ENCODE data around the gene GPSM1. TPM values are rescaled to one million over a fixed set of nuclear protein-coding genes. Genes with fewer than 3 reads are reported as not detected.

GPSM1 gene
- polyA plus RNA-seq, 4 donors = 1.1 to 40.9 (median 2.9) TPM

GRCh38 chr9:136396219-136396515, 68.8 kb downstream of the GPSM1 start:
- no peak overlapping the region for H3K4me3 ChIP-seq (ENCODE audit: low read depth in 1 of 3, low read length in 3 of 3)
- DNase-seq (no peak), FAIRE-seq (no peak)
- peaks cover 2 to 75% (median 9%) of the 10 kb centered on the region in 3 donors for H3K36me3 ChIP-seq (ENCODE audit: control insufficient read depth in 3 of 3, insufficient read depth in 2 of 3, low read depth in 1 of 3, low read length in 3 of 3)
- H3K4me1 ChIP-seq (ENCODE audit: control insufficient read depth in 3 of 3, insufficient read depth in 2 of 3, low read depth in 1 of 3, low read length in 2 of 3) = peaks cover 0 to 6% (median 5%) of the 10 kb centered on the region in 3 donors
- no peaks in the 10 kb centered on the region for H3K27me3 ChIP-seq (ENCODE audit: control insufficient read depth in 3 of 3, insufficient read depth in 3 of 3, low read length in 3 of 3)
- 7 to 57% (median 38%) methylated on average over 4 of the region's 4 CpGs for WGBS, 3 donors
- peak overlapping the region in 1 of 3 donors; percentile 17 for H3K27ac ChIP-seq (ENCODE audit: low read depth in 1 of 3, low read length in 2 of 3)
- H3K9me3 ChIP-seq (ENCODE audit: control insufficient read depth in 2 of 2, insufficient read depth in 1 of 2, low read depth in 1 of 2, low read length in 1 of 2) = no peaks in the 10 kb centered on the region

- Histone ChIP-seq H3K4me1 (ENCODE audit: control insufficient read depth in 3 of 3, insufficient read depth in 2 of 3, low read depth in 1 of 3, low read length in 2 of 3) (peaks cover 0 to 6% (median 5%) of the 10 kb centered on the region in 3 donors), H3K9me3 (ENCODE audit: control insufficient read depth in 2 of 2, insufficient read depth in 1 of 2, low read depth in 1 of 2, low read length in 1 of 2) (no peaks in the 10 kb centered on the region), H3K27ac (ENCODE audit: low read depth in 1 of 3, low read length in 2 of 3) (no peak overlapping the region), H3K36me3 (ENCODE audit: control insufficient read depth in 3 of 3, insufficient read depth in 2 of 3, low read depth in 1 of 3, low read length in 3 of 3) (peaks cover 2 to 77% (median 3%) of the 10 kb centered on the region in 3 donors), H3K27me3 (ENCODE audit: control insufficient read depth in 3 of 3, insufficient read depth in 3 of 3, low read length in 3 of 3) (no peaks in the 10 kb centered on the region), H3K4me3 (ENCODE audit: low read depth in 1 of 3, low read length in 3 of 3) (no peak overlapping the region)
- WGBS, 3 donors = 62 to 80% (median 77%) methylated on average over 2 to 6 of the region's 6 CpGs
- FAIRE-seq (no peak), DNase-seq (no peak)
These were observed 70.3 kb downstream of the GPSM1 start for GRCh38 chr9:136397643-136398042.

- DNase-seq (no peak), FAIRE-seq (no peak)
- no peaks in the 10 kb centered on the region for H3K27me3 ChIP-seq (ENCODE audit: control insufficient read depth in 3 of 3, insufficient read depth in 3 of 3, low read length in 3 of 3)
- peaks cover 2 to 72% (median 3%) of the 10 kb centered on the region in 3 donors for H3K36me3 ChIP-seq (ENCODE audit: control insufficient read depth in 3 of 3, insufficient read depth in 2 of 3, low read depth in 1 of 3, low read length in 3 of 3)
- H3K4me1 ChIP-seq (ENCODE audit: control insufficient read depth in 3 of 3, insufficient read depth in 2 of 3, low read depth in 1 of 3, low read length in 2 of 3) = peaks cover 0 to 6% (median 5%) of the 10 kb centered on the region in 3 donors
- H3K9me3 ChIP-seq (ENCODE audit: control insufficient read depth in 2 of 2, insufficient read depth in 1 of 2, low read depth in 1 of 2, low read length in 1 of 2) = no peaks in the 10 kb centered on the region
- no peak overlapping the region for H3K27ac ChIP-seq (ENCODE audit: low read depth in 1 of 3, low read length in 2 of 3)
- WGBS, 3 donors = 94 to 96% (median 96%) methylated on average over 12 of the region's 12 CpGs
- no peak overlapping the region for H3K4me3 ChIP-seq (ENCODE audit: low read depth in 1 of 3, low read length in 3 of 3)
These were observed 70.9 kb downstream of the GPSM1 start for GRCh38 chr9:136398286-136398685.

- DNase-seq = peak; percentile 46 to 76
- peak overlapping the region; percentile 60 to 80 (median 76) for H3K4me3 ChIP-seq (ENCODE audit: low read depth in 1 of 3, low read length in 3 of 3)
- H3K36me3 ChIP-seq (ENCODE audit: control insufficient read depth in 3 of 3, insufficient read depth in 2 of 3, low read depth in 1 of 3, low read length in 3 of 3) = peaks cover 2 to 72% (median 7%) of the 10 kb centered on the region in 3 donors
- FAIRE-seq = no peak
- 1% methylated on average over 56 to 67 of the region's 67 CpGs for WGBS, 3 donors
- H3K4me1 ChIP-seq (ENCODE audit: control insufficient read depth in 3 of 3, insufficient read depth in 2 of 3, low read depth in 1 of 3, low read length in 2 of 3) = peaks cover 0 to 6% (median 5%) of the 10 kb centered on the region in 3 donors
- no peaks in the 10 kb centered on the region for H3K9me3 ChIP-seq (ENCODE audit: control insufficient read depth in 2 of 2, insufficient read depth in 1 of 2, low read depth in 1 of 2, low read length in 1 of 2)
- peak overlapping the region in 1 of 3 donors; percentile 70 for H3K27ac ChIP-seq (ENCODE audit: low read depth in 1 of 3, low read length in 2 of 3)
- H3K27me3 ChIP-seq (ENCODE audit: control insufficient read depth in 3 of 3, insufficient read depth in 3 of 3, low read length in 3 of 3) = no peaks in the 10 kb centered on the region
These were observed 72.1 kb downstream of the GPSM1 start for GRCh38 chr9:136399176-136400037.

- Histone ChIP-seq H3K27ac (ENCODE audit: low read depth in 1 of 3, low read length in 2 of 3) (peak within 1 kb of the TSS in 2 of 3 donors; percentile 0 to 70), H3K4me3 (ENCODE audit: low read depth in 1 of 3, low read length in 3 of 3) (peak within 1 kb of the TSS; percentile 60 to 80 (median 76)), H3K9me3 (ENCODE audit: control insufficient read depth in 2 of 2, insufficient read depth in 1 of 2, low read depth in 1 of 2, low read length in 1 of 2) (no peaks in the 10 kb centered on the region), H3K4me1 (ENCODE audit: control insufficient read depth in 3 of 3, insufficient read depth in 2 of 3, low read depth in 1 of 3, low read length in 2 of 3) (peaks cover 0 to 6% (median 5%) of the 10 kb centered on the region in 3 donors), H3K27me3 (ENCODE audit: control insufficient read depth in 3 of 3, insufficient read depth in 3 of 3, low read length in 3 of 3) (no peaks in the 10 kb centered on the region), H3K36me3 (ENCODE audit: control insufficient read depth in 3 of 3, insufficient read depth in 2 of 3, low read depth in 1 of 3, low read length in 3 of 3) (peaks cover 7 to 71% (median 8%) of the 10 kb centered on the region in 3 donors)
- WGBS, 3 donors = 6 to 8% (median 6%) methylated on average over 50 to 71 of the region's 71 CpGs
- DNase-seq = peak; percentile 85 to 96
- no peak for FAIRE-seq
These were observed 72.9 kb downstream of the GPSM1 start, which contains the start of gene SNAPC4 for GRCh38 chr9:136400038-136400834. Gene SNAPC4 (minus strand): TSS chr9:136400170. CDS start chr9:136398428, 1,742 bp downstream.

GRCh38 chr9:136401173-136401922, 74.0 kb downstream of the GPSM1 start:
- WGBS, 3 donors = 91 to 94% (median 93%) methylated on average over 18 of the region's 18 CpGs
- no peak for DNase-seq
- peaks cover 4 to 71% (median 10%) of the 10 kb centered on the region in 3 donors for H3K36me3 ChIP-seq (ENCODE audit: control insufficient read depth in 3 of 3, insufficient read depth in 2 of 3, low read depth in 1 of 3, low read length in 3 of 3)
- no peak overlapping the region for H3K27ac ChIP-seq (ENCODE audit: low read depth in 1 of 3, low read length in 2 of 3)
- no peak for FAIRE-seq
- H3K4me3 ChIP-seq (ENCODE audit: low read depth in 1 of 3, low read length in 3 of 3) = no peak overlapping the region
- peaks cover 0 to 6% (median 5%) of the 10 kb centered on the region in 3 donors for H3K4me1 ChIP-seq (ENCODE audit: control insufficient read depth in 3 of 3, insufficient read depth in 2 of 3, low read depth in 1 of 3, low read length in 2 of 3)
- H3K9me3 ChIP-seq (ENCODE audit: control insufficient read depth in 2 of 2, insufficient read depth in 1 of 2, low read depth in 1 of 2, low read length in 1 of 2) = no peaks in the 10 kb centered on the region
- no peaks in the 10 kb centered on the region for H3K27me3 ChIP-seq (ENCODE audit: control insufficient read depth in 3 of 3, insufficient read depth in 3 of 3, low read length in 3 of 3)

- Histone ChIP-seq H3K4me3 (ENCODE audit: low read depth in 1 of 3, low read length in 3 of 3) (no peak overlapping the region), H3K36me3 (ENCODE audit: control insufficient read depth in 3 of 3, insufficient read depth in 2 of 3, low read depth in 1 of 3, low read length in 3 of 3) (peaks cover 6 to 70% (median 10%) of the 10 kb centered on the region in 3 donors), H3K9me3 (ENCODE audit: control insufficient read depth in 2 of 2, insufficient read depth in 1 of 2, low read depth in 1 of 2, low read length in 1 of 2) (no peaks in the 10 kb centered on the region), H3K27me3 (ENCODE audit: control insufficient read depth in 3 of 3, insufficient read depth in 3 of 3, low read length in 3 of 3) (no peaks in the 10 kb centered on the region), H3K4me1 (ENCODE audit: control insufficient read depth in 3 of 3, insufficient read depth in 2 of 3, low read depth in 1 of 3, low read length in 2 of 3) (peaks cover 0 to 6% (median 5%) of the 10 kb centered on the region in 3 donors), H3K27ac (ENCODE audit: low read depth in 1 of 3, low read length in 2 of 3) (no peak overlapping the region)
- 84 to 90% (median 86%) methylated on average over 13 of the region's 13 CpGs for whole genome bisulfite sequencing, 3 donors
- FAIRE-seq (no peak), DNase-seq (no peak)
These were observed 74.7 kb downstream of the GPSM1 start for GRCh38 chr9:136402067-136402466.

- FAIRE-seq = no peak
- H3K36me3 ChIP-seq (ENCODE audit: control insufficient read depth in 3 of 3, insufficient read depth in 2 of 3, low read depth in 1 of 3, low read length in 3 of 3) = peaks cover 8 to 70% (median 9%) of the 10 kb centered on the region in 3 donors
- DNase-seq = peak in 1 of 2 donors; percentile 33
These were observed 76.2 kb downstream of the GPSM1 start for GRCh38 chr9:136403538-136403914.

More at GRCh38 chr9:136403538-136403914, 76.2 kb downstream of the GPSM1 start:
- H3K27me3 ChIP-seq (ENCODE audit: control insufficient read depth in 3 of 3, insufficient read depth in 3 of 3, low read length in 3 of 3) = no peaks in the 10 kb centered on the region
- H3K4me1 ChIP-seq (ENCODE audit: control insufficient read depth in 3 of 3, insufficient read depth in 2 of 3, low read depth in 1 of 3, low read length in 2 of 3) = peaks cover 0 to 6% (median 5%) of the 10 kb centered on the region in 3 donors
- no peaks in the 10 kb centered on the region for H3K9me3 ChIP-seq (ENCODE audit: control insufficient read depth in 2 of 2, insufficient read depth in 1 of 2, low read depth in 1 of 2, low read length in 1 of 2)
- 67 to 82% (median 72%) methylated on average over 4 to 5 of the region's 5 CpGs for WGBS, 3 donors
- peak overlapping the region in 1 of 3 donors; percentile 9 for H3K27ac ChIP-seq (ENCODE audit: low read depth in 1 of 3, low read length in 2 of 3)
- no peak overlapping the region for H3K4me3 ChIP-seq (ENCODE audit: low read depth in 1 of 3, low read length in 3 of 3)
